Fibroblast of lung (primary cell): ENCODE results near the gene RRAGD. TPM values are rescaled to one million over a fixed set of nuclear protein-coding genes. Genes with fewer than 3 reads are reported as not detected.

Experiments
- DNase-seq, 2 donors: peaks; one replicate each; pipeline versions ENCODE4 v3.0.0 to v3.0.0-alpha.2; 2010; ENCODE audit warnings: low read depth in 2 of 2
- H2AFZ ChIP-seq: 2 replicates; pipeline ENCODE4 v1.5.1; 2012; ENCODE audit warnings: low read length, control low read depth, inconsistent platforms
- H3K27ac ChIP-seq: 2 replicates; pipeline ENCODE4 v1.5.1; 2011; ENCODE audit warnings: low read length, control low read depth; ENCODE audit not compliant: insufficient read depth
- H3K27me3 ChIP-seq: 2 replicates; pipeline ENCODE4 v1.5.1; 2011; ENCODE audit warnings: mild to moderate bottlenecking, low read length; ENCODE audit not compliant: control insufficient read depth, insufficient read depth
- H3K36me3 ChIP-seq: 2 replicates; pipeline ENCODE4 v1.5.1; 2011; ENCODE audit warnings: low read length; ENCODE audit not compliant: control insufficient read depth, insufficient read depth
- H3K4me1 ChIP-seq: 2 replicates; pipeline ENCODE4 v1.5.1; 2011; ENCODE audit warnings: low read length; ENCODE audit not compliant: control insufficient read depth, insufficient read depth; ENCODE audit errors: extremely low read depth
- H3K4me2 ChIP-seq: 2 replicates; pipeline ENCODE4 v1.5.1; 2011; ENCODE audit warnings: low read length, control low read depth; ENCODE audit not compliant: insufficient read depth; ENCODE audit errors: extremely low read depth
- H3K4me3 ChIP-seq, 4 experiments: fragments of 200-600 bp in 1 of 4; sonication (generic) in 1 of 4; replicated peaks in 1 of 4; 2 replicates each; pipeline ENCODE4 v1.5.1; 2011 to 2016; ENCODE audit warnings: low read length in 4 of 4, low read depth in 3 of 4, mild to moderate bottlenecking in 3 of 4, control low read depth in 2 of 4, inconsistent platforms in 1 of 4, mixed read lengths in 1 of 4; ENCODE audit not compliant: insufficient read depth in 1 of 4; ENCODE audit errors: control extremely low read depth in 1 of 4
- H3K79me2 ChIP-seq: 2 replicates; pipeline ENCODE4 v1.5.1; 2012; ENCODE audit warnings: mild to moderate bottlenecking, low read length, inconsistent platforms; ENCODE audit not compliant: control insufficient read depth, insufficient read depth
- H3K9ac ChIP-seq: 2 replicates; pipeline ENCODE4 v1.5.1; 2011; ENCODE audit warnings: mild to moderate bottlenecking, low read length, control low read depth; ENCODE audit not compliant: insufficient read depth
- H3K9me3 ChIP-seq: 2 replicates; pipeline ENCODE4 v1.5.1; 2012; ENCODE audit warnings: low read depth, low read length; ENCODE audit not compliant: control insufficient read depth, insufficient read depth
- H4K20me1 ChIP-seq: 2 replicates; pipeline ENCODE4 v1.5.1; 2011; ENCODE audit warnings: low read length; ENCODE audit not compliant: control insufficient read depth, insufficient read depth; ENCODE audit errors: extremely low read depth
- EZH2 ChIP-seq: IDR thresholded peaks from 2 replicates; pipeline ENCODE4 v1.5.1; 2012; ENCODE audit warnings: low read length, control low read depth, mild to moderate bottlenecking; ENCODE audit errors: missing control alignments
- polyA plus RNA-seq, 2 donors: library from polyadenylated mRNA; depleted of rRNA in 1 of 2; stranded (reverse) in 1 of 2; unstranded in 1 of 2; fragments of >200 nt; gene quantifications; 2 replicates each; pipeline ENCODE4 v1.2.1, GENCODE V29; 2011 to 2012; ENCODE audit warnings: missing spikeins in 1 of 2
- total RNA-seq: library from RNA; depleted of rRNA; stranded (reverse); fragments of >200 nt; gene quantifications from 2 replicates; pipeline ENCODE4 v1.2.1, GENCODE V29; 2014
- TF ChIP-seq, protein P1 (sequence below), 2 donors: IDR thresholded peaks in 1 of 2; conservative IDR thresholded peaks in 1 of 2; 1 replicate in 1 of 2; 2 replicates in 1 of 2; pipeline ENCODE4 v1.5.1; 2011 to 2012; ENCODE audit warnings: low read length in 2 of 2, control low read depth in 1 of 2, inconsistent platforms in 1 of 2, low read depth in 1 of 2, mild to moderate bottlenecking in 1 of 2

The RRAGD gene
- total and polyA plus RNA-seq, 2 donors (not counting 1 experiment from before 2014, with no cell fraction given), result 0.07 to 1.8 TPM

DNA sequence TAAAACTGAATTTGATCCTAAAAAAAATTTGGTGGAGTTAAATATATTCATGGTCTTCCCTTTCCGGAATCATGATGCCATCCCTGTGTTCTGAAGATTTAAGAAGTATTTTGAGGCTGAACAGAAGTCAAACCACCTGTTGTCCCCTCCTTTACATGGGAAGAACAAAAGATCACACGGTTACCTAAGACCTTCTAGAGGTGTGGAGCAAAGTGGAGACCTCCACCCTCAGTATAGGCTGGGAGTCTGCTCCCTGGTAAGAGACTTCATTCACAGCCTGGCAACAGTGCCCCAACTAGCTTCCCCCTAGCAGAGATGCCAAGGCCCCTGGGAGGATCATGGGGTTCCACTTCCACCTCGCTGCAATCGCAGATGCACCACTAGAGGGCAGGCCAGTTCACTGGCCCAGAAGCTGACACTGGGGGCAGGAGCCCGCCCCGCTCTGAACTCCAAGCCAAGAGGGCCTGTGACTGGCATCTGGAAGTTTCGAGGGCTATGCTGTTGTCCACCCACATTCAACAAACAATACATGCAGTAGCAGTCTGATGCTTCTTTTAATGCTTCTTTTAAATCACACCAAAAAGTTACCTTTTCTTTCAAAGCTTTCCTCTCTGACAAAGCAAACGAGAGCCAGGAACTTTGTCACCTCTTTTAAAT, 40.1 kb downstream of the RRAGD start:
- no peak overlapping the region for H2AFZ ChIP-seq
- H3K27me3 ChIP-seq, result no peaks in the 10 kb centered on the region
- no peak overlapping the region for H3K27ac ChIP-seq
- H3K36me3 ChIP-seq, result no peaks in the 10 kb centered on the region
- no peak overlapping the region for H3K4me2 ChIP-seq
- H3K79me2 ChIP-seq, result no peaks in the 10 kb centered on the region
- no peak for TF ChIP-seq EZH2
- TF ChIP-seq, protein P1, sequence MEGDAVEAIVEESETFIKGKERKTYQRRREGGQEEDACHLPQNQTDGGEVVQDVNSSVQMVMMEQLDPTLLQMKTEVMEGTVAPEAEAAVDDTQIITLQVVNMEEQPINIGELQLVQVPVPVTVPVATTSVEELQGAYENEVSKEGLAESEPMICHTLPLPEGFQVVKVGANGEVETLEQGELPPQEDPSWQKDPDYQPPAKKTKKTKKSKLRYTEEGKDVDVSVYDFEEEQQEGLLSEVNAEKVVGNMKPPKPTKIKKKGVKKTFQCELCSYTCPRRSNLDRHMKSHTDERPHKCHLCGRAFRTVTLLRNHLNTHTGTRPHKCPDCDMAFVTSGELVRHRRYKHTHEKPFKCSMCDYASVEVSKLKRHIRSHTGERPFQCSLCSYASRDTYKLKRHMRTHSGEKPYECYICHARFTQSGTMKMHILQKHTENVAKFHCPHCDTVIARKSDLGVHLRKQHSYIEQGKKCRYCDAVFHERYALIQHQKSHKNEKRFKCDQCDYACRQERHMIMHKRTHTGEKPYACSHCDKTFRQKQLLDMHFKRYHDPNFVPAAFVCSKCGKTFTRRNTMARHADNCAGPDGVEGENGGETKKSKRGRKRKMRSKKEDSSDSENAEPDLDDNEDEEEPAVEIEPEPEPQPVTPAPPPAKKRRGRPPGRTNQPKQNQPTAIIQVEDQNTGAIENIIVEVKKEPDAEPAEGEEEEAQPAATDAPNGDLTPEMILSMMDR (conservative IDR thresholded peaks at IDR 0.05 in 1 of 2, IDR thresholded peaks at IDR 0.05 in 1 of 2; ENCODE audit: low read depth in 1 of 2, low read length in 2 of 2), result peak; percentile 90 to 92
- no peaks in the 10 kb centered on the region for H3K9me3 ChIP-seq
- H3K4me1 ChIP-seq, result peaks cover 2% of the 10 kb centered on the region
- H4K20me1 ChIP-seq, result no peaks in the 10 kb centered on the region
- peak; percentile 35 to 36 for DNase-seq
- no peak overlapping the region for H3K9ac ChIP-seq
- no peak overlapping the region for H3K4me3 ChIP-seq

DNA sequence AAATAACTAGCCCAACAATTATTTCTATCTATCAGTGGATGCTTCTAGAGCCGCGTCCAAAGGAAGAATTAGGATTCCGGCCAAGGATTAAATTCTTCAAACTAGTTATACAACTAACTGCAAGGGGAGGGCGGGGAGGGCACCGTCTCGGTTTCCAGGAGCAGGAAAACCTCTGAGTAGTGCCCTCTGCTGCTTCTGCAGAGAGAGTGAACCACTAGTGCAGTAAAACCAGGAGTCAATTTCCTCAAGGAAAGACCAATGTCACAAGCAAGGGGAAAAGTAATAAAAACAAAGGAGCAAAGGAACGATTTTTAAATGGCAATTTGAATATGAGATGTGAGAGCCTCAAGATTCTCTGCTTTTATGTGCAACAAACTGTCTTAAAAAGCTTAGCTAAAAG, 43.1 kb downstream of the RRAGD start:
- Histone ChIP-seq H3K4me1 (peaks cover 2% of the 10 kb centered on the region), H2AFZ (no peak overlapping the region), H3K4me3 (no peak overlapping the region), H3K36me3 (no peaks in the 10 kb centered on the region), H3K79me2 (no peaks in the 10 kb centered on the region), H4K20me1 (no peaks in the 10 kb centered on the region), H3K27me3 (no peaks in the 10 kb centered on the region), H3K9ac (no peak overlapping the region), H3K9me3 (no peaks in the 10 kb centered on the region), H3K27ac (no peak overlapping the region), H3K4me2 (no peak overlapping the region)
- TF ChIP-seq, protein P1 (conservative IDR thresholded peaks at IDR 0.05 in 1 of 2, IDR thresholded peaks at IDR 0.05 in 1 of 2; ENCODE audit: low read depth in 1 of 2, low read length in 2 of 2), result peak; percentile 52 to 60
- TF ChIP-seq EZH2, result no peak
- DNase-seq, result peak; percentile 59

DNA sequence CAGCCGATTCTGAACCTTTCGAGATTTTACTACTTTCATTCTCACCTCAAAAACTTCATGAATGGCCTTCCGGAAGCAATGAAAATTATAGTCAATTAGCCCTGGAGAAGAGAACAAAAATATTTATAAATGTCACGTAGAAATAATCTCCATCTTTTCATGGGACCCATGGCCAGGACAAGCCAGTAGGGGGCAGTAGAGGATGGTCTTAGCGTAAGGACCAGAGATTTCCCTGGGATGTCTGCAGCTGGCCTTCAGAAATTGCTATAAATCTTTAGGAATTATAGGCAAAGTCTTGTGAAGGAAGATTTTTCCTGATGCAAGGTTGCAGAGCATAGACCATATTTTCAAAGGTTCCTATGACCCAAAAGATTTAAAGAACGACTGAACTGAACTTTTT, 44.0 kb downstream of the RRAGD start:
- no peaks in the 10 kb centered on the region for H3K9me3 ChIP-seq
- TF ChIP-seq, protein P1 (conservative IDR thresholded peaks at IDR 0.05 in 1 of 2, IDR thresholded peaks at IDR 0.05 in 1 of 2; ENCODE audit: low read depth in 1 of 2, low read length in 2 of 2), result peak; percentile 75 to 91
- no peak for TF ChIP-seq EZH2
- H2AFZ ChIP-seq, result no peak overlapping the region
- no peak overlapping the region for H3K27ac ChIP-seq
- no peaks in the 10 kb centered on the region for H3K27me3 ChIP-seq
- H3K4me3 ChIP-seq, result no peak overlapping the region
- no peaks in the 10 kb centered on the region for H3K36me3 ChIP-seq
- peak; percentile 30 to 65 for DNase-seq
- H3K4me1 ChIP-seq, result peaks cover 2% of the 10 kb centered on the region
- H4K20me1 ChIP-seq, result no peaks in the 10 kb centered on the region
- no peaks in the 10 kb centered on the region for H3K79me2 ChIP-seq
- no peak overlapping the region for H3K4me2 ChIP-seq
- no peak overlapping the region for H3K9ac ChIP-seq
